Measurements from ENCODE around the gene MYOM3. TPM values are rescaled to one million over a fixed set of nuclear protein-coding genes. Genes with fewer than 3 reads are reported as not detected.

MYOM3 gene
- polyA plus RNA-seq, 1 donor from 2014 or later, result not detected

DNA sequence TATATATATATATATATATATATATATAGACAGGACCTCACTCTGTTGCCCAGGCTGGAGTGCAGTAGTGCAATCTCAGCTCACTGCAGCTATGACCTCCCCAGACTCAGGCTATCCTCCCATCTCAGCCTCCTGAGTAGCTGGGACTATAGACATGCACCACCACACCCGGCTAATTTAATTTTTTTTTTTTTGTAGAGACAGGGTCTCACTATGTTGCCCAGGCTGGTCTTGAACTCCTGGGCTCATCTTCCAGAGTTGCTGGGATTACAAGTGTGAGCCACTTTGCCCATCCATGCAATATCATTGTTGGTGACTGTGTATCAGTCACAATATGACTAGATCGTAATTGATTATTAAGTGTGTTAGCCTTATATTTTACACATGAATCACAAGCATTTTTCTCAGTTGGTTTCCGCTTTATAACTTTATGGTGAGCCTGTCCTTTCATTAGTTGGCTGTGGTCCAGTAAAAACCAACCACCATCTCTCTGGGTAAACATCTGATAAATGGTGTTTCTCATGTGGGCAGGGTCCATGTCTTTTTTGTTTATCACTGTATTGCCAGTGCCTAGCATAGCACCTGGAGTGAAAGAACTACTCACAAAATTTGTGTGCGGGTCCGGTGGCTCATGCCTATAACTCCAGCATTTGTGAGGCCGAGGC lies 63.6 kb downstream of the MYOM3 start:
- Histone ChIP-seq H3K4me2 (ENCODE audit: low read length) (no peak overlapping the region), H3K9me2 (ENCODE audit: insufficient read depth, low read length) (no peaks in the 10 kb centered on the region), H3K36me3 (ENCODE audit: insufficient read depth, low read length) (no peaks in the 10 kb centered on the region), H3K4me3 (ENCODE audit: low read length) (no peak overlapping the region), H3K27ac (ENCODE audit: low read length) (no peak overlapping the region), H3K9ac (ENCODE audit: low read length) (no peak overlapping the region), H3K79me2 (replicated peaks; ENCODE audit: insufficient read depth, low read length) (no peaks in the 10 kb centered on the region), H4K20me1 (ENCODE audit: insufficient read depth) (no peaks in the 10 kb centered on the region), H2AFZ (ENCODE audit: low read depth, low read length) (no peak overlapping the region), H3K9me3 (ENCODE audit: low read length) (no peaks in the 10 kb centered on the region), H3K27me3 (ENCODE audit: insufficient read depth, low read depth, low read length) (no peaks in the 10 kb centered on the region), H3F3A (ENCODE audit: insufficient read depth, low read length, poor library complexity, severe bottlenecking) (no peaks in the 10 kb centered on the region)
- no peak for TF ChIP-seq POLR2AphosphoS5 (IDR thresholded peaks at IDR 0.05)
- TF ChIP-seq EP300 (conservative IDR thresholded peaks at IDR 0.05; ENCODE audit: poor library complexity, severe bottlenecking), result no peak
- TF ChIP-seq SMC3 (conservative IDR thresholded peaks at IDR 0.05; ENCODE audit: poor library complexity), result no peak
- TF ChIP-seq MXI1 (conservative IDR thresholded peaks at IDR 0.05; ENCODE audit: poor library complexity, severe bottlenecking), result no peak
- TF ChIP-seq TAF1 (IDR thresholded peaks at IDR 0.05; ENCODE audit: low read depth), result no peak
- no peak for TF ChIP-seq RAD21 (conservative IDR thresholded peaks at IDR 0.05)
- no peak for TF ChIP-seq EZH2 (IDR thresholded peaks at IDR 0.05; ENCODE audit: borderline replicate concordance, insufficient read depth, low read length, poor library complexity, severe bottlenecking)
- TF ChIP-seq, protein P1, sequence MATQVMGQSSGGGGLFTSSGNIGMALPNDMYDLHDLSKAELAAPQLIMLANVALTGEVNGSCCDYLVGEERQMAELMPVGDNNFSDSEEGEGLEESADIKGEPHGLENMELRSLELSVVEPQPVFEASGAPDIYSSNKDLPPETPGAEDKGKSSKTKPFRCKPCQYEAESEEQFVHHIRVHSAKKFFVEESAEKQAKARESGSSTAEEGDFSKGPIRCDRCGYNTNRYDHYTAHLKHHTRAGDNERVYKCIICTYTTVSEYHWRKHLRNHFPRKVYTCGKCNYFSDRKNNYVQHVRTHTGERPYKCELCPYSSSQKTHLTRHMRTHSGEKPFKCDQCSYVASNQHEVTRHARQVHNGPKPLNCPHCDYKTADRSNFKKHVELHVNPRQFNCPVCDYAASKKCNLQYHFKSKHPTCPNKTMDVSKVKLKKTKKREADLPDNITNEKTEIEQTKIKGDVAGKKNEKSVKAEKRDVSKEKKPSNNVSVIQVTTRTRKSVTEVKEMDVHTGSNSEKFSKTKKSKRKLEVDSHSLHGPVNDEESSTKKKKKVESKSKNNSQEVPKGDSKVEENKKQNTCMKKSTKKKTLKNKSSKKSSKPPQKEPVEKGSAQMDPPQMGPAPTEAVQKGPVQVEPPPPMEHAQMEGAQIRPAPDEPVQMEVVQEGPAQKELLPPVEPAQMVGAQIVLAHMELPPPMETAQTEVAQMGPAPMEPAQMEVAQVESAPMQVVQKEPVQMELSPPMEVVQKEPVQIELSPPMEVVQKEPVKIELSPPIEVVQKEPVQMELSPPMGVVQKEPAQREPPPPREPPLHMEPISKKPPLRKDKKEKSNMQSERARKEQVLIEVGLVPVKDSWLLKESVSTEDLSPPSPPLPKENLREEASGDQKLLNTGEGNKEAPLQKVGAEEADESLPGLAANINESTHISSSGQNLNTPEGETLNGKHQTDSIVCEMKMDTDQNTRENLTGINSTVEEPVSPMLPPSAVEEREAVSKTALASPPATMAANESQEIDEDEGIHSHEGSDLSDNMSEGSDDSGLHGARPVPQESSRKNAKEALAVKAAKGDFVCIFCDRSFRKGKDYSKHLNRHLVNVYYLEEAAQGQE (IDR thresholded peaks at IDR 0.05; ENCODE audit: borderline replicate concordance), result no peak
- TF ChIP-seq, protein P2, sequence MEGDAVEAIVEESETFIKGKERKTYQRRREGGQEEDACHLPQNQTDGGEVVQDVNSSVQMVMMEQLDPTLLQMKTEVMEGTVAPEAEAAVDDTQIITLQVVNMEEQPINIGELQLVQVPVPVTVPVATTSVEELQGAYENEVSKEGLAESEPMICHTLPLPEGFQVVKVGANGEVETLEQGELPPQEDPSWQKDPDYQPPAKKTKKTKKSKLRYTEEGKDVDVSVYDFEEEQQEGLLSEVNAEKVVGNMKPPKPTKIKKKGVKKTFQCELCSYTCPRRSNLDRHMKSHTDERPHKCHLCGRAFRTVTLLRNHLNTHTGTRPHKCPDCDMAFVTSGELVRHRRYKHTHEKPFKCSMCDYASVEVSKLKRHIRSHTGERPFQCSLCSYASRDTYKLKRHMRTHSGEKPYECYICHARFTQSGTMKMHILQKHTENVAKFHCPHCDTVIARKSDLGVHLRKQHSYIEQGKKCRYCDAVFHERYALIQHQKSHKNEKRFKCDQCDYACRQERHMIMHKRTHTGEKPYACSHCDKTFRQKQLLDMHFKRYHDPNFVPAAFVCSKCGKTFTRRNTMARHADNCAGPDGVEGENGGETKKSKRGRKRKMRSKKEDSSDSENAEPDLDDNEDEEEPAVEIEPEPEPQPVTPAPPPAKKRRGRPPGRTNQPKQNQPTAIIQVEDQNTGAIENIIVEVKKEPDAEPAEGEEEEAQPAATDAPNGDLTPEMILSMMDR (IDR thresholded peaks at IDR 0.05; ENCODE audit: poor library complexity, severe bottlenecking), result no peak

DNA sequence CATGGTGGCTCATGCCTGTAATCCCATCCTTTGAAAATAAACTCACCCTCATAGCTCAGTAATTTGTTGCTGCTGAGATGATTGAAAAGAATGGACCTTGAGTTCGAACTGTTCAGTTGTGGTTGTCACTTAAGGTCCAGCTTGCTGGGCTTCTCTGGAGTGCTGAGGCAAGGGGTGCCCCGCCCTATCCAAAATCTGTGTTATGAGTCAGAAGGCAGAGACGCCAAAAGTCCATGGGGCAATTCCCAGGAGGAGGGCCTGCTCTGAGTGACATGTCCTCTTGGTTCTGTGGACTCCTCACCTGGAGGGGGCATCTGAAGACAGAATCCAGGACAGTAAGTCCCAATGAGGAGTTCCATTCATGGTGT lies 64.8 kb downstream of the MYOM3 start:
- no peaks in the 10 kb centered on the region for H3F3A ChIP-seq (ENCODE audit: insufficient read depth, low read length, poor library complexity, severe bottlenecking)
- H3K9me2 ChIP-seq (ENCODE audit: insufficient read depth, low read length), result no peaks in the 10 kb centered on the region
- no peaks in the 10 kb centered on the region for H3K27me3 ChIP-seq (ENCODE audit: insufficient read depth, low read depth, low read length)
- H3K79me2 ChIP-seq (replicated peaks; ENCODE audit: insufficient read depth, low read length), result no peaks in the 10 kb centered on the region
- H3K9ac ChIP-seq (ENCODE audit: low read length), result no peak overlapping the region
- H2AFZ ChIP-seq (ENCODE audit: low read depth, low read length), result no peak overlapping the region
- no peaks in the 10 kb centered on the region for H4K20me1 ChIP-seq (ENCODE audit: insufficient read depth)
- no peak overlapping the region for H3K27ac ChIP-seq (ENCODE audit: low read length)
- H3K9me3 ChIP-seq (ENCODE audit: low read length), result no peaks in the 10 kb centered on the region
- no peak overlapping the region for H3K4me3 ChIP-seq (ENCODE audit: low read length)
- no peaks in the 10 kb centered on the region for H3K36me3 ChIP-seq (ENCODE audit: insufficient read depth, low read length)
- H3K4me2 ChIP-seq (ENCODE audit: low read length), result no peak overlapping the region
- TF ChIP-seq MXI1 (conservative IDR thresholded peaks at IDR 0.05; ENCODE audit: poor library complexity, severe bottlenecking) (no peak), POLR2AphosphoS5 (IDR thresholded peaks at IDR 0.05) (no peak), RAD21 (conservative IDR thresholded peaks at IDR 0.05) (no peak), EZH2 (IDR thresholded peaks at IDR 0.05; ENCODE audit: borderline replicate concordance, insufficient read depth, low read length, poor library complexity, severe bottlenecking) (no peak)
- TF ChIP-seq, protein P1 (IDR thresholded peaks at IDR 0.05; ENCODE audit: borderline replicate concordance), result no peak
- TF ChIP-seq, protein P2 (IDR thresholded peaks at IDR 0.05; ENCODE audit: poor library complexity, severe bottlenecking), result no peak

Measured in neural cell (in vitro differentiated cells).